Activated naive CD4-positive, alpha-beta T cell (primary cell): Measurements from ENCODE around the gene SSBP4.
"Not testable (repeated sequence)": the region's sequence is repeated elsewhere in the genome, so short reads cannot be mapped to it uniquely, and the experiment has no call there.

Experiments
- DNase-seq, 4 experiments: peaks; one replicate each; lab custom pipeline; 2025; lab: John Stamatoyannopoulos, UW

The SSBP4 gene

GRCh38 chr19:18393836-18394235, 25.4 kb upstream of the SSBP4 start:
- no peak for DNase-seq

GRCh38 chr19:18396471-18397241, 22.5 kb upstream of the SSBP4 start:
- no peak for DNase-seq

GRCh38 chr19:18397242-18398202, 21.7 kb upstream of the SSBP4 start, which contains the start of gene LRRC25:
LRRC25 (minus strand) TSS chr19:18397622; CDS start chr19:18396963, 659 bp downstream.
- DNase-seq: no peak

- DNase-seq: no peak
These were observed 20.2 kb upstream of the SSBP4 start for GRCh38 chr19:18399008-18399407.

GRCh38 chr19:18401580-18402112, 17.6 kb upstream of the SSBP4 start:
- DNase-seq: no peak

- not testable (repeated sequence) for DNase-seq
These were observed 16.5 kb upstream of the SSBP4 start for GRCh38 chr19:18402455-18403248.

- DNase-seq: not testable (repeated sequence)
These were observed 13.4 kb upstream of the SSBP4 start for GRCh38 chr19:18405754-18406153.

- DNase-seq: no peak
These were observed 12.4 kb upstream of the SSBP4 start for GRCh38 chr19:18406749-18407148.

- no peak for DNase-seq
These were observed 11.1 kb upstream of the SSBP4 start for GRCh38 chr19:18408053-18408476.

- DNase-seq: no peak
These were observed 6.5 kb upstream of the SSBP4 start for GRCh38 chr19:18412610-18413239.

- DNase-seq: no peak
These were observed 4.6 kb upstream of the SSBP4 start for GRCh38 chr19:18414504-18415177.

- DNase-seq: no peak
These were observed 3.9 kb upstream of the SSBP4 start for GRCh38 chr19:18415178-18415867.

GRCh38 chr19:18416778-18417249, 2.4 kb upstream of the SSBP4 start:
- no peak for DNase-seq

- no peak for DNase-seq
These were observed 1.8 kb upstream of the SSBP4 start for GRCh38 chr19:18417250-18418028.

GRCh38 chr19:18418029-18418482, 1.1 kb upstream of the SSBP4 start:
- DNase-seq: no peak

- peak in 1 of 4 experiments; percentile 50 for DNase-seq
These were observed 559 bp upstream of the SSBP4 start for GRCh38 chr19:18418483-18419194.

GRCh38 chr19:18419699-18420460, 682 bp downstream of the SSBP4 start:
- DNase-seq: no peak
